Naive B cell (primary cell): ENCODE results near the gene UPB1. TPM values are rescaled to one million over a fixed set of nuclear protein-coding genes. Genes with fewer than 3 reads are reported as not detected.

ENCODE experiments used
- ATAC-seq, 2 donors: fragments of 150-1000 bp; cut with Tn5 transposase; 2 replicates each; pipeline ENCODE4 v1.10.0; 2021; ENCODE audit warnings: low read depth in 2 of 2, mild to moderate bottlenecking in 2 of 2, moderate library complexity in 2 of 2
- DNase-seq: peaks from one replicate; pipeline ENCODE4 v3.0.0; 2022
- H3K27ac Mint-ChIP-seq, 6 donors: one replicate each; pipeline ENCODE4 v1.8.0; 2020 to 2022; ENCODE audit warnings: mild to moderate bottlenecking in 6 of 6, mixed read lengths in 6 of 6, moderate library complexity in 5 of 6, inconsistent platforms in 2 of 6
- H3K27me3 Mint-ChIP-seq, 3 donors: one replicate each; pipeline ENCODE4 v1.8.0; 2021 to 2022; ENCODE audit warnings: mixed read lengths in 3 of 3, mild to moderate bottlenecking in 1 of 3
- H3K36me3 Mint-ChIP-seq, 2 donors: one replicate each; pipeline ENCODE4 v1.8.0; 2020 to 2022; ENCODE audit warnings: mixed read lengths in 2 of 2, inconsistent platforms in 1 of 2, mild to moderate bottlenecking in 1 of 2
- H3K4me1 Mint-ChIP-seq, 3 donors: one replicate each; pipeline ENCODE4 v1.8.0; 2020 to 2022; ENCODE audit warnings: mixed read lengths in 3 of 3, inconsistent platforms in 1 of 3, mild to moderate bottlenecking in 1 of 3, moderate library complexity in 1 of 3
- H3K4me3 Mint-ChIP-seq, 8 donors: one replicate each; pipeline ENCODE4 v1.8.0; 2020 to 2022; ENCODE audit warnings: mild to moderate bottlenecking in 8 of 8, mixed read lengths in 8 of 8, moderate library complexity in 8 of 8, inconsistent platforms in 2 of 8
- H3K9me3 Mint-ChIP-seq, 7 donors: one replicate each; pipeline ENCODE4 v1.8.0; 2020 to 2022; ENCODE audit warnings: mixed read lengths in 7 of 7, mild to moderate bottlenecking in 5 of 7, inconsistent platforms in 2 of 7, moderate library complexity in 1 of 7
- polyA plus RNA-seq, 6 donors: library from polyadenylated mRNA; unstranded; fragments of 300-500 nt; fragmentation: Illumina TruSeq; gene quantifications; one replicate each; pipeline ENCODE4 v1.2.3, GENCODE V29; 2021; ENCODE audit warnings: low read depth in 6 of 6

The UPB1 gene
- polyA plus RNA-seq, 6 donors from 2014 or later = 0.08 to 0.90 (median 0.20) TPM; not detected in 1

- Mint-ChIP-seq H3K36me3 (peaks cover 0 to 8% of the 10 kb centered on the region in 2 donors), H3K27ac (peak overlapping the region in 1 of 6 donors; percentile 58), H3K4me3 (no peak overlapping the region), H3K9me3 (peaks cover 0 to 6% (median 1%) of the 10 kb centered on the region in 7 donors), H3K27me3 (no peaks in the 10 kb centered on the region), H3K4me1 (peaks cover 24 to 37% (median 34%) of the 10 kb centered on the region in 3 donors)
- no peak for DNase-seq
- no peak for ATAC-seq
Measured at GRCh38 chr22:24465566-24465965, 29.6 kb upstream of the UPB1 start.

GRCh38 chr22:24465975-24466374 lies 29.2 kb upstream of the UPB1 start:
- Mint-ChIP-seq H3K4me3 (no peak overlapping the region), H3K36me3 (peaks cover 0 to 8% of the 10 kb centered on the region in 2 donors), H3K9me3 (peaks cover 0 to 6% (median 1%) of the 10 kb centered on the region in 7 donors), H3K4me1 (peaks cover 24 to 37% (median 34%) of the 10 kb centered on the region in 3 donors), H3K27me3 (no peaks in the 10 kb centered on the region), H3K27ac (peak overlapping the region in 2 of 6 donors; percentile 8 to 58)
- DNase-seq = no peak
- no peak for ATAC-seq

GRCh38 chr22:24466716-24467328 lies 28.3 kb upstream of the UPB1 start:
- Mint-ChIP-seq H3K9me3 (peaks cover 0 to 6% (median 1%) of the 10 kb centered on the region in 7 donors), H3K4me1 (peaks cover 24 to 34% (median 30%) of the 10 kb centered on the region in 3 donors), H3K27me3 (no peaks in the 10 kb centered on the region), H3K27ac (peak overlapping the region in 2 of 6 donors; percentile 21 to 32), H3K36me3 (peaks cover 0 to 7% of the 10 kb centered on the region in 2 donors), H3K4me3 (no peak overlapping the region)
- DNase-seq (no peak), ATAC-seq (no peak)

GRCh38 chr22:24467340-24467739 lies 27.8 kb upstream of the UPB1 start:
- Mint-ChIP-seq H3K4me1 (peaks cover 20 to 30% (median 25%) of the 10 kb centered on the region in 3 donors), H3K27me3 (no peaks in the 10 kb centered on the region), H3K27ac (peak overlapping the region in 2 of 6 donors; percentile 28 to 66), H3K4me3 (peak overlapping the region in 1 of 8 donors; percentile 11), H3K9me3 (peaks cover 0 to 6% (median 0%) of the 10 kb centered on the region in 7 donors), H3K36me3 (peaks cover 0 to 2% of the 10 kb centered on the region in 2 donors)
- DNase-seq (no peak), ATAC-seq (no peak)

DNA sequence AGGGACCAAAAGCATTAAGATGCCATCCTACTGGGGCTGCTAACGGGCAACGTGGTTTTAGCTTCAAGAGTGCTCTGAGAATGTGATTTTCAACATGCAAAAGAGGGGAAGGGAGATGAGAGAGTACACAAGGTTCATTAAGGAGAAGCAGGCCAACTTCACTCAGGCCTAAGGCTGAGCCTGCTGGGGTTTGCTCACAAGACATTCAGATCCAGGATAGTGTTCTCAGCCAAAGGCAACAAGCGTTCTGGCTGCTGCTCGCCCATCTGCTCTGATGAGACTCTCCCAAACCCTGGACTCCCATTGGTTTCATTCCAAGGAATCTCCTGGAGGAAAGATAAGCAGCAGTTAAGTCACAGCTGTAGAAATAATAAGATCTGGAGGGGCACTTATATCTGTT lies 23.6 kb upstream of the UPB1 start:
- ATAC-seq (no peak), DNase-seq (no peak)
- Mint-ChIP-seq H3K4me1 (peaks cover 17 to 26% (median 24%) of the 10 kb centered on the region in 3 donors), H3K9me3 (no peaks in the 10 kb centered on the region), H3K27ac (peak overlapping the region in 1 of 6 donors; percentile 10), H3K36me3 (no peaks in the 10 kb centered on the region), H3K4me3 (no peak overlapping the region), H3K27me3 (no peaks in the 10 kb centered on the region)

DNA sequence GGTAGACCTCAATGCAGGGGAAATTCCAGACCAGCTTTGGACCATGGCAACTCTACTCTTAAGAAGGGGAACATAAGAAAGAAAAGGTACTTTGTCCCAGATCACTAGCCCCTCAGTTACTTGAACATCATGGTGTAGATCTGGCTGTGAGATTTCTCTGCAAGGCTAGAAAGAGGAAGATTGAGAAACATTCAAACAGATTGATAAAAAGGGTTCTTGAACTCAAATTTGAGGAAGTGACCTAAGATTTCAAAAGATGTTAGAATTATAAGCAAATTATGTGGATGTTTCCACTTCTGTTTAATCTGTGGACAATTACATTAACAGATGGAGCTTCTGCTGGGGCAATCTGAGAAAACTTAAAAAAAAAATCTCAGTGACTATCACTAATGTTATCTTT lies 21.8 kb upstream of the UPB1 start:
- Mint-ChIP-seq H3K36me3 (no peaks in the 10 kb centered on the region), H3K4me3 (peak overlapping the region in 1 of 8 donors; percentile 56), H3K4me1 (peaks cover 7 to 15% (median 15%) of the 10 kb centered on the region in 3 donors), H3K9me3 (peaks cover 0 to 2% (median 0%) of the 10 kb centered on the region in 7 donors), H3K27ac (peak overlapping the region in 2 of 6 donors; percentile 41 to 79), H3K27me3 (no peaks in the 10 kb centered on the region)
- DNase-seq (peak; percentile 40), ATAC-seq (peak; percentile 83 to 84)

DNA sequence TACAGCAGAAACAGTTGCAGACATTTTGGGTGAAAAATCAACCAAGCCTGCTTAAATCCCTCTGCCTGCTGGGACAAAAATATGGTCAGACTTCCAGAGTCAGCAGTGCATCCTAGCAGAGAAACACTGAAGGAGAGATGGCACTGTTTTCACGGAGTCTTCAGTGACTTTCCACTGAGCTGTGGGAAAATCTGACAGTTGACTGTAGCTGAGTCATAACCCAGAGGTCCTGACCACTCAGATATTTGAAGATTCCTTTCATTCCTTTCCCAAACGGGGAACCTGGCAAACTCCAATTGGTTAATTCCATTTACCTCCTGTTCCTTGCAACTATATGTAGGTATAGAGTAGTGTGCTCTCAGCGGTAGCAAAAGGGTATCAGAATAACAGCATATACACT lies 20.9 kb upstream of the UPB1 start:
- Mint-ChIP-seq H3K36me3 (no peaks in the 10 kb centered on the region), H3K4me1 (peaks cover 14 to 15% (median 15%) of the 10 kb centered on the region in 3 donors), H3K27ac (no peak overlapping the region), H3K4me3 (no peak overlapping the region), H3K9me3 (peaks cover 0 to 2% (median 0%) of the 10 kb centered on the region in 7 donors), H3K27me3 (no peaks in the 10 kb centered on the region)
- no peak for ATAC-seq
- DNase-seq = no peak

DNA sequence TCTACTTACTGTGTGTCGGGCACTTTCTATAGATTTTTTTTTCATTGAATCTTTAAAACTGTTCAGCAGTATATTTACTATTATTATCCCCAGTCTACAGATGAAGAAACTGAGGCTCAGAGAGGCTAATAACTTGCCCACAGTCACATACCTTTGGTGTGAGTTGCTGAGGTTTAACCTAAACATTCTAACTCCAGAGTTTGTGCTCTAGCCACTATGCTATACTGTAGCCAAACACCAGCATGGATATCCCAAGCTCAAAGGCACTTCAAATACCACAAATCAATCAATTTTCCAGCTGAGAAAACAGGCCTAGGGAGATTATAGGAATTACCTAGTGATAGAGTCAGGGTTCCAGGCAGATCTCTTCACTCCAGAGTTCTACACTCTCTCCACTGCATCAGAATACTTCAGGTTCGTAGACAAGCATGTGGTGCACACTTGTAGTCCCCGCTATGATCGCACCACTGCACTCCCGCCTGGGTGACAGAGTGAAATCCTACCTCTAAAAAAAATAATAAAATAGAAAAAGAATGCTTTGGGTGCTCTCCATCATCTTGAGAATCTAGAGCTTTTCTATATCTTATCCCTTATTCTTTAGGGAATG lies 20.4 kb upstream of the UPB1 start:
- Mint-ChIP-seq H3K4me3 (no peak overlapping the region), H3K27ac (no peak overlapping the region), H3K4me1 (peaks cover 14 to 15% (median 15%) of the 10 kb centered on the region in 3 donors), H3K36me3 (no peaks in the 10 kb centered on the region), H3K27me3 (no peaks in the 10 kb centered on the region), H3K9me3 (peaks cover 0 to 2% (median 0%) of the 10 kb centered on the region in 7 donors)
- no peak for ATAC-seq
- no peak for DNase-seq

DNA sequence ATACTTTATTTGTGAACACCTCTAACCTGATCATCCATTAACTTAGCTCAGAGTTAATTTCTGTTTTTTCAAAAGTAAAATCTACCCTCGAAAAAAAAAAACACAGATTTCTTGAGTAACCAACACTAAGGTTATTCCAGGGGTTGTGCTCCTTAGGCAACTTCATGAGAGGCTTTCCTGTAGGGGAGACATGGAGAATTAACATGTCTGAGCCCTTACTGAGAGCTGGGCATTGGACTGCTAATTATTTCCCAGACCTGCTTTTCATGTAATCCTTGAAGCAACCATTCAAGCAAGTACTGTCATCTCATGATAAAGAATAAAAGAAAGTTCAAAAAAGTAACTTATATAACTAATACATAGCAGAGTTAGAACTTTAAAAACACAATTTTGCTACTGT lies 13.5 kb upstream of the UPB1 start:
- Mint-ChIP-seq H3K9me3 (peaks cover 0 to 2% (median 0%) of the 10 kb centered on the region in 7 donors), H3K4me1 (peaks cover 0 to 10% (median 0%) of the 10 kb centered on the region in 3 donors), H3K36me3 (no peaks in the 10 kb centered on the region), H3K27ac (no peak overlapping the region), H3K4me3 (no peak overlapping the region), H3K27me3 (peaks cover 0 to 8% (median 4%) of the 10 kb centered on the region in 3 donors)
- ATAC-seq (no peak), DNase-seq (no peak)

GRCh38 chr22:24482575-24482974 lies 12.6 kb upstream of the UPB1 start:
- ATAC-seq (no peak), DNase-seq (no peak)
- Mint-ChIP-seq H3K4me1 (peaks cover 0 to 10% (median 0%) of the 10 kb centered on the region in 3 donors), H3K27me3 (peaks cover 0 to 8% (median 4%) of the 10 kb centered on the region in 3 donors), H3K4me3 (no peak overlapping the region), H3K27ac (peak overlapping the region in 1 of 6 donors; percentile 9), H3K36me3 (no peaks in the 10 kb centered on the region), H3K9me3 (no peaks in the 10 kb centered on the region)

DNA sequence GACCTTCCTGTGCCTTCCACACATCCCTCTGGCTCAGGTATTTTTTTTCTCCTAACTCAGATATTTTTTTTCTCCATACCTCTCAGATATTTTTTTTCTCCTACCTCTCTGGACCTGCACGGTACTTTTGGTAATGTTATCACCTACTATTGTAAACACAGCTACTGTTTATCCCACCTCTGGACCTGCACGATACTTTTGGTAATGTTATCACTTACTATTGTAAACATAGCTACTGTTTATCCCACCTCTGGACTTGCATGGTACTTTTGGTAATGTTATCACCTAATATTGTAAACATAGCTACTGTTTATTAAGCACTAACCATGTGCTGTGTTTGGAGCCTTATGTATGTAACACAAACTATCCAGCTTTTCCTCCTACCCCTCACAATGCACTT lies 12.1 kb upstream of the UPB1 start:
- Mint-ChIP-seq H3K27me3 (peaks cover 0 to 8% (median 4%) of the 10 kb centered on the region in 3 donors), H3K9me3 (no peaks in the 10 kb centered on the region)

GRCh38 chr22:24483976-24484545 lies 11.1 kb upstream of the UPB1 start:
- H3K27ac Mint-ChIP-seq = no peak overlapping the region
- no peaks in the 10 kb centered on the region for H3K9me3 Mint-ChIP-seq
- ATAC-seq = no peak
- no peak for DNase-seq
- H3K36me3 Mint-ChIP-seq = no peaks in the 10 kb centered on the region
- H3K27me3 Mint-ChIP-seq = peaks cover 0 to 8% (median 5%) of the 10 kb centered on the region in 3 donors
- H3K4me3 Mint-ChIP-seq = no peak overlapping the region
- H3K4me1 Mint-ChIP-seq = peaks cover 0 to 4% (median 0%) of the 10 kb centered on the region in 3 donors

More for the DNA sequence above, 12.1 kb upstream of the UPB1 start:
- Mint-ChIP-seq H3K4me3 (no peak overlapping the region), H3K4me1 (peaks cover 0 to 10% (median 0%) of the 10 kb centered on the region in 3 donors), H3K27ac (peak overlapping the region in 2 of 6 donors; percentile 1 to 9), H3K36me3 (no peaks in the 10 kb centered on the region)
- DNase-seq = no peak
- no peak for ATAC-seq

DNA sequence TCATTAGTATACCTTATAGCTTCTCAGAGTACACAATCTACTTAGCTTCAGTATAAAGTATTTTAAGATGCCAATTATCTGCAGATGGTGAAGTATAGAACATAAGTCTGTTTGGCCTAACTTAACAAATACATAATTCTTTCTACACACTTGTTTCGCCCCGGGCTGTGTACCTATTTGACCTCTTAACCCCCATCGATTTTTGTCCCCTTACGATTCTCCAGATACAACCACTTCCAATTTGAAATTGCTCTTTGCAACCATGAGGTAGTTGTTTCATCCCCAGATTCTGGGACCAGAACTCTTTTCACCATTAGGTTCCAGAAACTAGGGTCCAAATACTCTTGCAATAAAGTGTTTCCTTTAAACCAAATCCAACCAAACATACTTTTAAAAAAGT lies 10.0 kb upstream of the UPB1 start:
- Mint-ChIP-seq H3K36me3 (no peaks in the 10 kb centered on the region), H3K4me1 (peaks cover 0 to 3% (median 0%) of the 10 kb centered on the region in 3 donors), H3K27ac (no peak overlapping the region), H3K4me3 (no peak overlapping the region), H3K9me3 (peaks cover 0 to 4% (median 0%) of the 10 kb centered on the region in 7 donors), H3K27me3 (peaks cover 0 to 13% (median 12%) of the 10 kb centered on the region in 3 donors)
- ATAC-seq (no peak), DNase-seq (no peak)
